Karpas-422 (cell line): ENCODE results near the gene CCDC61. TPM values are rescaled to one million over a fixed set of nuclear protein-coding genes. Genes with fewer than 3 reads are reported as not detected.

ENCODE experiments used
- DNase-seq: peaks from one replicate; pipeline ENCODE4 v3.0.0-alpha.2; 2015
- H2AFZ ChIP-seq: fragments of 200-600 bp; sonication (generic); 2 replicates; pipeline ENCODE4 v1.6.1; 2014; ENCODE audit warnings: antibody characterized with exemption, low read length, mixed read lengths
- H3K27ac ChIP-seq: fragments of 200-600 bp; sonication (generic); 2 replicates; pipeline ENCODE4 v1.5.1; 2014; ENCODE audit warnings: mild to moderate bottlenecking, low read length, moderate library complexity
- H3K27me3 ChIP-seq: fragments of 200-600 bp; sonication (generic); 2 replicates; pipeline ENCODE4 v1.6.1; 2014; ENCODE audit warnings: low read length, mixed read lengths
- H3K36me3 ChIP-seq: fragments of 200-600 bp; sonication (generic); 2 replicates; pipeline ENCODE4 v1.6.1; 2014; ENCODE audit warnings: low read length, mixed read lengths; ENCODE audit not compliant: insufficient read depth
- H3K4me1 ChIP-seq: fragments of 200-600 bp; sonication (generic); 2 replicates; pipeline ENCODE4 v1.6.1; 2014; ENCODE audit warnings: mild to moderate bottlenecking, low read length, mixed read lengths
- H3K4me2 ChIP-seq: fragments of 200-600 bp; sonication (generic); 2 replicates; pipeline ENCODE4 v1.6.1; 2014; ENCODE audit warnings: low read length, low read depth, mild to moderate bottlenecking; ENCODE audit not compliant: poor library complexity, severe bottlenecking
- H3K4me3 ChIP-seq: fragments of 200-600 bp; sonication (generic); 2 replicates; pipeline ENCODE4 v1.5.1; 2014; ENCODE audit warnings: mild to moderate bottlenecking, antibody characterized with exemption, low read length, mixed read lengths
- H3K79me2 ChIP-seq: fragments of 200-600 bp; sonication (generic); 2 replicates; pipeline ENCODE4 v1.6.1; 2014; ENCODE audit warnings: mild to moderate bottlenecking, low read length, mixed read lengths
- H3K9ac ChIP-seq: fragments of 200-600 bp; sonication (generic); 2 replicates; pipeline ENCODE4 v1.6.0; 2014; ENCODE audit warnings: low read length
- H3K9me2 ChIP-seq: fragments of 200-600 bp; sonication (generic), shearing (Covaris generic); replicated peaks from 2 replicates; pipeline ENCODE4 v1.6.0; 2014; ENCODE audit warnings: mild to moderate bottlenecking, low read length, moderate library complexity; ENCODE audit not compliant: insufficient read depth
- H3K9me3 ChIP-seq: fragments of 300-700, 200-600 bp; sonication (generic); 2 replicates; pipeline ENCODE4 v1.6.1; 2014; ENCODE audit warnings: low read length, mixed read lengths
- H4K20me1 ChIP-seq: fragments of 200-600 bp; sonication (generic); 2 replicates; pipeline ENCODE4 v1.6.1; 2014; ENCODE audit warnings: mild to moderate bottlenecking, antibody characterized with exemption, low read length, low read depth; ENCODE audit not compliant: insufficient read depth
- total RNA-seq: library from RNA; depleted of rRNA; stranded (reverse); fragments of >200 nt; shearing (Covaris generic); gene quantifications from 2 replicates; pipeline ENCODE4 v1.2.3, GENCODE V29; 2014; ENCODE audit warnings: low replicate concordance

The CCDC61 gene
- total RNA-seq, 1 experiment from 2014 or later = 6.4 TPM

GRCh38 chr19:46035546-46035945, 40.3 kb downstream of the CCDC61 start:
- Histone ChIP-seq H2AFZ (no peak overlapping the region), H3K9me3 (no peaks in the 10 kb centered on the region), H4K20me1 (no peaks in the 10 kb centered on the region), H3K4me1 (no peaks in the 10 kb centered on the region), H3K27me3 (no peaks in the 10 kb centered on the region), H3K79me2 (no peaks in the 10 kb centered on the region), H3K9ac (no peak overlapping the region), H3K9me2 (no peaks in the 10 kb centered on the region), H3K4me3 (no peak overlapping the region), H3K27ac (no peak overlapping the region), H3K4me2 (no peak overlapping the region), H3K36me3 (no peaks in the 10 kb centered on the region)
- no peak for DNase-seq

DNA sequence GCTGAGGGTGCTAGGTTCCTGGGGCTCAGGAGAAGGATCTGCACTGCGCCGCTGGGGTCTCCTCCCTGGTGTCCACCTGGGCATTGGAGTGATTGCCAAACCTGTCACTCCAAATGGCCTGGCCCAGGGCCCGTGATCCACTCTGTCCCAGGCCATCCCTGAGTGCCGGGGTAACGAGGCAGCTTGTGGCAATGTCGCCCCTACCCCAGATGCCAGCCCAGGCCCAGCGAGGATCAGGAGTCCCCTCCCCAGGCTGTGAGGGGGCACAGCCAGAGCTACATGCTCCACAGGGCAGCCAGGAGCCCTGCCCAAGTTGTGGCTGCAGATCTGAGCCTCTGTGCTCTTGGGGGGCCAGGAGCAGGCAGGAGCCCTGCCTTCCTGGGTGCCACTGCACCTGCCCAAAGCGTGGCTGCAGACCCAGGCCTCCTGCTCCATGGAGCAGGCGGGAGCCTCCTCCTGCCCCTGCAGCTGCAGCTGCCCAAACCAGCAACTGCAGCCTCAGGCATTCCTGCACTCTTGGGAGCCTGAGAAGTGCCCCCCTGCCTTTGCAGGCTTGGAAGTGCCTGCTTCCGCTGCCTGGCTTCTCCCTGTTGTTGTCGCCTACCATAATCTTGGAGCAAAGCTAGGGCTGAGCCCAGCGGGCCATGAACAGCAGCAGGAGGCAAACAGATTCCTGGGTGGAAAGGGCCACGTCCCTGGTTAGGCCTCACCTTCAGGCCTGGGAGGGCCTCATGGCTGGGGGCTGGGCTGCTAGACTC, 40.9 kb downstream of the CCDC61 start:
- no peaks in the 10 kb centered on the region for H3K27me3 ChIP-seq
- H2AFZ ChIP-seq = no peak overlapping the region
- no peaks in the 10 kb centered on the region for H4K20me1 ChIP-seq
- no peak overlapping the region for H3K9ac ChIP-seq
- H3K36me3 ChIP-seq = no peaks in the 10 kb centered on the region
- no peak for DNase-seq
- H3K27ac ChIP-seq = no peak overlapping the region
- H3K79me2 ChIP-seq = no peaks in the 10 kb centered on the region
- H3K4me2 ChIP-seq = no peak overlapping the region
- H3K9me2 ChIP-seq = no peaks in the 10 kb centered on the region
- H3K9me3 ChIP-seq = no peaks in the 10 kb centered on the region
- H3K4me1 ChIP-seq = no peaks in the 10 kb centered on the region
- no peak overlapping the region for H3K4me3 ChIP-seq

DNA sequence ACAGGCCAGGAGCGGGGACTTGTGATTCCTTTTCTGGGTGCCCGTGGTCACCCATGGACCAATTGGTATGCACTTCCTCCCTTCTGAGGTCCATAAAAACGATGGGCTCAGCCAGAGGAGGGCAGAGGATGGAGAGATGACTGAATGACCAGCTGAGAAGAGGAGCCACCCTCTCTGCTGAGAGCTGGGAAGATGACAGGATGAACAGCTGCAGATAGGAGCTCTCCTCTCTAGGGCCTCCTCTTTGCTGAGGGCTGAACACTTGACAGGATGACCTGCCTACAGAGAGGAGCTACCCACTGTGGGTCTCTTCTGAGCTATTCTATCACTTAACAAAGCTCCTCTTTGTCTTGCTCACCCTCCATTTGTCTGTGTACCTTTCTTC, 41.5 kb downstream of the CCDC61 start:
- no peaks in the 10 kb centered on the region for H4K20me1 ChIP-seq
- H3K4me2 ChIP-seq = no peak overlapping the region
- no peaks in the 10 kb centered on the region for H3K9me2 ChIP-seq
- no peak overlapping the region for H3K27ac ChIP-seq
- H2AFZ ChIP-seq = no peak overlapping the region
- H3K79me2 ChIP-seq = no peaks in the 10 kb centered on the region
- no peak overlapping the region for H3K4me3 ChIP-seq
- no peak overlapping the region for H3K9ac ChIP-seq
- DNase-seq = no peak
- H3K4me1 ChIP-seq = no peaks in the 10 kb centered on the region
- H3K27me3 ChIP-seq = no peaks in the 10 kb centered on the region
- H3K36me3 ChIP-seq = no peaks in the 10 kb centered on the region
- H3K9me3 ChIP-seq = no peaks in the 10 kb centered on the region

- H3K27me3 ChIP-seq = no peaks in the 10 kb centered on the region
Observed at GRCh38 chr19:46040125-46040524, 44.9 kb downstream of the CCDC61 start.

DNA sequence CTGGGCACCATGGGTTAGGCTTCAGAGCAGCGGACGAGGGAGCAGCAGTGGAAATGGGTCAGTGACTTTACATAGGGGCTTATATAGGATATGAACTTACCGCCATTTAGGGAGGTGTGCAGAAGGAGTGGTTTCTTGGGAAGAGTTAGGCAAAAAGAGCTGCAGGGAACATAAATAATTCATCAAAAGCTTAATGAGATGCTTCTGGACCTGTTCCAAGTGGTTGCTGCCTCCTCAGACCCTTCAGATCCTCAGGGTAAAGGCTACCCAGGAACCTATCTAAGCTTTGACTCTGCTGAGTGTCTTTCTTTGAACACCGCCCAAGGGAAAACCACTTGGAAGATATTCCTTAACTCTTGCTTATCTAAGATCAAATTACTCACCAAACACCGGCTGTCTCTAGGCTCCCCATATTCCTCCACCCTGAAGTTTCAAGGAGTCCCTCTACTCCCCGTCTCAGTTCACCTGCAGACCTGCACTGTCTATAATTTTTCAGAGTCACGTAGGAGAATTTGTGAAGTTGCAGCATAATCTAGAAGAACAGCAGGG, 45.8 kb downstream of the CCDC61 start, which contains the start of gene IGFL4:
TSS of gene IGFL4 (minus strand) at position 51 of the 549 bp plus-strand sequence. CDS start at position 11, 40 bp downstream.
- Histone ChIP-seq H3K4me2 (no peak within 1 kb of the TSS), H4K20me1 (no peaks in the 10 kb centered on the region), H3K9me3 (no peaks in the 10 kb centered on the region), H3K4me1 (no peaks in the 10 kb centered on the region), H2AFZ (no peak within 1 kb of the TSS), H3K27me3 (no peaks in the 10 kb centered on the region), H3K9ac (no peak within 1 kb of the TSS), H3K36me3 (no peaks in the 10 kb centered on the region), H3K9me2 (no peaks in the 10 kb centered on the region), H3K4me3 (no peak within 1 kb of the TSS), H3K79me2 (no peaks in the 10 kb centered on the region), H3K27ac (no peak within 1 kb of the TSS)
- DNase-seq = no peak

More at GRCh38 chr19:46040125-46040524, 44.9 kb downstream of the CCDC61 start:
- no peak overlapping the region for H3K4me2 ChIP-seq
- no peaks in the 10 kb centered on the region for H3K9me3 ChIP-seq
- no peak overlapping the region for H3K4me3 ChIP-seq
- no peaks in the 10 kb centered on the region for H3K4me1 ChIP-seq
- no peak overlapping the region for H3K27ac ChIP-seq
- no peaks in the 10 kb centered on the region for H3K9me2 ChIP-seq
- no peak overlapping the region for H3K9ac ChIP-seq
- no peak for DNase-seq
- H4K20me1 ChIP-seq = no peaks in the 10 kb centered on the region
- H2AFZ ChIP-seq = no peak overlapping the region
- H3K36me3 ChIP-seq = no peaks in the 10 kb centered on the region
- no peaks in the 10 kb centered on the region for H3K79me2 ChIP-seq

DNA sequence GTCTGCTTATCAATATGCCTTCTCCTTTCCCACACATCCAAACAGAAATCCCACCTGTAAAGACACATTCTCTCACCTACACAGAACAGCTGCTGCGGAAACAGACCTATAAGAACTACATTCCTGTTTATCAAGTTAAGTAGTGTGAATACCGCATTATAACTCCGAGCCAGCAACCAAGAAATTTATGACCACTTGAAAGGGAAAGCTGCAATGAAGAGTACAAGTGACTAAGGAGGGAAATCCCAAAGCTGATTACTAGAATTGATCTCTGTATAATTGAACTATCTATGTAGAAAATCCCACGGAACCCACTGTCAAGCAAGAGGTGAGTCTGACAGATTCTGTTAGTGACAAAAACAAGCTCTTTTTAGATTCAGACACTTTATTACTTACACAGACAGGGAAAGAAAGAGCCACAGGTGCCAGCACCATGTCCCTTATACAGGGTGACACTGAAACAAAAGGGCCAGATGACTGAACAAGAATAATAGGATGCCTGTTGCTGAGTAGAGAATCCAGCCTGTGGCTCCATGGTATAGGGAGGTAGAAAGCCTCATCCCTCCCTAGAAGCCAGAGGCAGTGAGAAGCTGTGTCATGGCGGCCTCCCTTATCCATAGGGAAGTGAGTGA, 47.1 kb downstream of the CCDC61 start:
- no peaks in the 10 kb centered on the region for H3K9me3 ChIP-seq
- H3K9me2 ChIP-seq = no peaks in the 10 kb centered on the region
- H3K27ac ChIP-seq = no peak overlapping the region
- H3K4me3 ChIP-seq = no peak overlapping the region
- no peaks in the 10 kb centered on the region for H3K79me2 ChIP-seq
- DNase-seq = no peak
- no peaks in the 10 kb centered on the region for H3K27me3 ChIP-seq
- no peak overlapping the region for H3K4me2 ChIP-seq
- H3K4me1 ChIP-seq = no peaks in the 10 kb centered on the region
- H3K9ac ChIP-seq = no peak overlapping the region
- H4K20me1 ChIP-seq = no peaks in the 10 kb centered on the region
- no peaks in the 10 kb centered on the region for H3K36me3 ChIP-seq
- no peak overlapping the region for H2AFZ ChIP-seq

- Histone ChIP-seq H3K36me3 (no peaks in the 10 kb centered on the region), H3K4me1 (no peaks in the 10 kb centered on the region), H4K20me1 (no peaks in the 10 kb centered on the region), H3K9me2 (no peaks in the 10 kb centered on the region), H3K27me3 (no peaks in the 10 kb centered on the region), H3K4me3 (no peak overlapping the region), H3K9me3 (no peaks in the 10 kb centered on the region), H3K27ac (no peak overlapping the region), H3K9ac (no peak overlapping the region), H2AFZ (no peak overlapping the region), H3K4me2 (no peak overlapping the region), H3K79me2 (no peaks in the 10 kb centered on the region)
- DNase-seq = no peak
Observed at GRCh38 chr19:46043519-46043918, 48.3 kb downstream of the CCDC61 start.

- Histone ChIP-seq H3K79me2 (no peaks in the 10 kb centered on the region), H4K20me1 (no peaks in the 10 kb centered on the region), H3K27ac (no peak overlapping the region), H3K36me3 (no peaks in the 10 kb centered on the region), H3K9ac (no peak overlapping the region), H3K9me3 (no peaks in the 10 kb centered on the region), H3K9me2 (no peaks in the 10 kb centered on the region), H3K4me3 (no peak overlapping the region), H2AFZ (no peak overlapping the region), H3K4me1 (no peaks in the 10 kb centered on the region), H3K27me3 (no peaks in the 10 kb centered on the region), H3K4me2 (no peak overlapping the region)
- DNase-seq = peak; percentile 54
Observed at GRCh38 chr19:46049597-46049996, 54.3 kb downstream of the CCDC61 start.
